SK-N-SH (cell line): Measurements from ENCODE around the gene LRP5. TPM values are rescaled to one million over a fixed set of nuclear protein-coding genes. Genes with fewer than 3 reads are reported as not detected.

ENCODE experiments used
- CTCF ChIA-PET: fragments of 300-600, 350-600 bp; formaldehyde crosslinking; extraction: SDS; loops from one replicate; lab custom pipeline; 2021; lab: Yijun Ruan, JAX
- POLR2A ChIA-PET: fragments of 350-600 bp; sonication (Branson Sonifier 250); formaldehyde crosslinking; extraction: SDS; loops from one replicate; lab custom pipeline; 2020; ENCODE audit warnings: antibody characterized with exemption, inconsistent platforms; lab: Yijun Ruan, JAX
- DNase-seq: peaks from one replicate; pipeline ENCODE4 v3.0.0; 2012
- H2AFZ ChIP-seq: fragments of 200-600 bp; sonication (generic); 2 replicates; pipeline ENCODE4 v1.8.1; 2016; ENCODE audit warnings: antibody characterized with exemption, mild to moderate bottlenecking, low read depth
- H3F3A ChIP-seq: fragments of 200-600 bp; sonication (generic); replicated peaks from 2 replicates; pipeline ENCODE3; 2016; ENCODE audit warnings: antibody characterized with exemption, mild to moderate bottlenecking; ENCODE audit not compliant: insufficient read depth
- H3K27ac ChIP-seq, 2 experiments: fragments of 200-500 bp in 1 of 2; fragments of 200-600 bp in 1 of 2; sonication (Bioruptor generic) in 1 of 2; sonication (generic), shearing (Covaris generic) in 1 of 2; 2 replicates each; pipeline versions ENCODE4 v1.5.1 to v1.6.1; 2014 to 2016; ENCODE audit warnings: low read depth in 2 of 2, inconsistent platforms in 1 of 2, low read length in 1 of 2, mild to moderate bottlenecking in 1 of 2, mixed read lengths in 1 of 2
- H3K27me3 ChIP-seq: fragments of 200-600 bp; sonication (generic), shearing (Covaris generic); 2 replicates; pipeline ENCODE4 v1.6.1; 2016; ENCODE audit warnings: mixed run types; ENCODE audit not compliant: insufficient read depth
- H3K36me3 ChIP-seq, 2 experiments: fragments of 200-500 bp in 1 of 2; fragments of 200-600 bp in 1 of 2; sonication (Bioruptor generic) in 1 of 2; sonication (generic) in 1 of 2; replicated peaks in 1 of 2; 2 replicates each; pipeline versions ENCODE3 to v1.5.1; 2014 to 2016; ENCODE audit warnings: low read length in 1 of 2, mild to moderate bottlenecking in 1 of 2; ENCODE audit not compliant: insufficient read depth in 2 of 2, control insufficient read depth in 1 of 2
- H3K4me1 ChIP-seq, 2 experiments: fragments of 200-500 bp in 1 of 2; fragments of 200-600 bp in 1 of 2; sonication (Bioruptor generic) in 1 of 2; sonication (generic), shearing (Covaris generic) in 1 of 2; 2 replicates each; pipeline versions ENCODE4 v1.5.1 to v1.6.1; 2014 to 2016; ENCODE audit warnings: low read depth in 1 of 2, low read length in 1 of 2, mixed run types in 1 of 2; ENCODE audit not compliant: insufficient read depth in 2 of 2, control insufficient read depth in 1 of 2
- H3K4me2 ChIP-seq: fragments of 200-600 bp; sonication (generic), shearing (Covaris generic); 2 replicates; pipeline ENCODE4 v1.6.1; 2017; ENCODE audit warnings: mixed run types
- H3K4me3 ChIP-seq, 2 experiments: fragments of 200-500 bp in 1 of 2; fragments of 200-600 bp in 1 of 2; sonication (Bioruptor generic) in 1 of 2; sonication (generic), shearing (Covaris generic) in 1 of 2; 2 replicates each; pipeline versions ENCODE4 v1.5.1 to v1.8.1; 2014 to 2016; ENCODE audit warnings: low read depth in 2 of 2, inconsistent platforms in 1 of 2, low read length in 1 of 2, mild to moderate bottlenecking in 1 of 2, mixed read lengths in 1 of 2, moderate library complexity in 1 of 2
- H3K79me2 ChIP-seq: fragments of 200-600 bp; sonication (generic); 2 replicates; pipeline ENCODE4 v1.8.1; 2017; ENCODE audit warnings: mild to moderate bottlenecking; ENCODE audit not compliant: insufficient read depth
- H3K9ac ChIP-seq: fragments of 200-600 bp; sonication (generic); 2 replicates; pipeline ENCODE4 v1.6.1; 2017; ENCODE audit warnings: mixed run types
- H3K9me2 ChIP-seq: fragments of 200-600 bp; sonication (generic); 2 replicates; pipeline ENCODE4 v1.6.1; 2017; ENCODE audit warnings: mixed run types
- H3K9me3 ChIP-seq: fragments of 200-600 bp; sonication (generic); 2 replicates; pipeline ENCODE4 v1.6.1; 2017; ENCODE audit warnings: mixed run types, mild to moderate bottlenecking, moderate library complexity
- H4K20me1 ChIP-seq: fragments of 200-600 bp; sonication (generic); 2 replicates; pipeline ENCODE4 v1.6.1; 2017; ENCODE audit warnings: mild to moderate bottlenecking, mixed run types; ENCODE audit not compliant: insufficient read depth
- ELF1 ChIP-seq: IDR thresholded peaks from 2 replicates; pipeline ENCODE4 v1.4.0; 2012
- EP300 ChIP-seq, 2 experiments: IDR thresholded peaks; 2 replicates each; pipeline versions ENCODE4 v1.4.0 to v1.6.1; 2012; ENCODE audit warnings: borderline replicate concordance in 1 of 2, low read depth in 1 of 2, low read length in 1 of 2
- FOXM1 ChIP-seq: IDR thresholded peaks from 2 replicates; pipeline ENCODE4 v1.4.0; 2012; ENCODE audit warnings: low read depth, mild to moderate bottlenecking
- JUND ChIP-seq: IDR thresholded peaks from 2 replicates; pipeline ENCODE4 v1.4.0; 2012
- MEF2A ChIP-seq: IDR thresholded peaks from 2 replicates; pipeline ENCODE4 v1.4.0; 2012; ENCODE audit warnings: low read depth, borderline replicate concordance
- NFIC ChIP-seq: IDR thresholded peaks from 2 replicates; pipeline ENCODE4 v1.4.0; 2012; ENCODE audit warnings: borderline replicate concordance
- POLR2AphosphoS5 ChIP-seq: IDR thresholded peaks from 2 replicates; pipeline ENCODE4 v1.6.1; 2012; ENCODE audit warnings: low read depth, low read length
- RAD21 ChIP-seq: IDR thresholded peaks from 2 replicates; pipeline ENCODE4 v1.6.1; 2012; ENCODE audit warnings: mild to moderate bottlenecking, low read length
- RCOR1 ChIP-seq: fragments of 150-350 bp; IDR thresholded peaks from 2 replicates; pipeline ENCODE4 v1.6.1; 2017; ENCODE audit warnings: antibody characterized with exemption, low read length
- RFX5 ChIP-seq: IDR thresholded peaks from 2 replicates; pipeline ENCODE4 v1.6.1; 2012; ENCODE audit warnings: mild to moderate bottlenecking, improper control_type of control experiment, low read length
- YY1 ChIP-seq: IDR thresholded peaks from 2 replicates; pipeline ENCODE4 v1.4.0; 2012; ENCODE audit warnings: low read depth, mild to moderate bottlenecking
- WGBS: methylation state at CpG from one replicate; pipeline ENCODE4 v1.1.6; 2017; ENCODE audit warnings: low lambda C conversion rate; 5-methylcytosine and 5-hydroxymethylcytosine counted together
- polyA plus RNA-seq, 3 experiments: library from polyadenylated mRNA; depleted of rRNA; stranded (reverse); fragments of >200 nt; gene quantifications; 2 replicates each; pipeline ENCODE4 v1.2.3, GENCODE V29; 2012
- TF ChIP-seq, protein P1 (sequence below): IDR thresholded peaks from 2 replicates; pipeline ENCODE4 v1.6.1; 2012; ENCODE audit warnings: mild to moderate bottlenecking, low read depth, low read length, moderate library complexity
- TF ChIP-seq, protein P2 (sequence below): IDR thresholded peaks from 2 replicates; pipeline ENCODE4 v1.4.0; 2012; ENCODE audit warnings: low read depth, borderline replicate concordance
- TF ChIP-seq, protein P3 (sequence below): IDR thresholded peaks from 2 replicates; pipeline ENCODE4 v1.4.0; 2012; ENCODE audit warnings: low read depth
- TF ChIP-seq, protein P4 (sequence below): fragments of 150-350 bp; IDR thresholded peaks from 2 replicates; pipeline ENCODE4 v1.6.1; 2016; ENCODE audit warnings: mild to moderate bottlenecking, low read depth, low read length

LRP5 gene
- polyA plus RNA-seq, 1 of the 3 experiments (the other 2 are of a cell fraction), result 15.0 TPM

DNA sequence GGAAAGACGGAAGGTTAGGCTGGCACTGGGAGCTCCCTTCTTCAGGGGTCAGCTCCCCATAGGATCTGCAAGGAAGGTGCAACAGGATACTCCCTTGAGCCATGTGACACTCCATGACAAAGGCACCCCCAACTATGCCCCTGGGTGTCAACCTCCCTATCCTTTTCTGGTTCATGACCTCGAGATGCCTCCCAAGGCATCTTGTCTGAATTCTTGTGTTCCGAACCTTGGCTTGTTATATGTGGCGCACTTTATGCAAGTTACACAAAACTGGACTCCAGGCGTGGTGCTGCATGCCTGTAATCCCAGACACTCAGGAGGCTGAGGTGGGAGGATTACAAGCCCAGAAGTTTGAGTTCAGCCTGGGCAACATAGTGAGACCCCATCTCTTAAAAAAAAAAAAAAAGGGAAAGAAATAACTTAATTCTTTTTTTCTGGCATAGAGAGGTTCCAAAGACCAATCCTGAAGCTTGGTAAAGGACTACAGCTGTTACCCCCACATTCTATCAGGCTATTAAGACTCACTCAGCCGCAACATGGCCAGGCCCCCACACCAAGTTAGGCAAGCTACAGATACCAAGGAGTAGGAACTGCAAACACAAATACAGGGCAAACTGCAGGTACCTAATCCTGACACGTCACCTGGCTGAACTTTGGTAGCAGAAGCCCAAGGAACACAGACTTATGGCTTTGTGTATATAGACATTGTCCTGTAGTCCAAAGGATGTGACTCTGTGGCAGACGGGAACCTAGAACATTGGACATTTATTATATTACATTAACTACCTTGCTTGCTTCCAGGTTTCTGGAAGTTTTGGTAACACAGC lies 42.0 kb upstream of the LRP5 start:
- TF ChIP-seq RCOR1 (no peak), JUND (no peak), RFX5 (no peak), EP300 (IDR thresholded peaks at IDR 0.05; ENCODE audit: borderline replicate concordance in 1 of 2, low read depth in 1 of 2, low read length in 1 of 2) (no peak), FOXM1 (no peak), ELF1 (no peak), POLR2AphosphoS5 (no peak), YY1 (no peak), RAD21 (no peak), NFIC (no peak), MEF2A (no peak)
- TF ChIP-seq, protein P1, sequence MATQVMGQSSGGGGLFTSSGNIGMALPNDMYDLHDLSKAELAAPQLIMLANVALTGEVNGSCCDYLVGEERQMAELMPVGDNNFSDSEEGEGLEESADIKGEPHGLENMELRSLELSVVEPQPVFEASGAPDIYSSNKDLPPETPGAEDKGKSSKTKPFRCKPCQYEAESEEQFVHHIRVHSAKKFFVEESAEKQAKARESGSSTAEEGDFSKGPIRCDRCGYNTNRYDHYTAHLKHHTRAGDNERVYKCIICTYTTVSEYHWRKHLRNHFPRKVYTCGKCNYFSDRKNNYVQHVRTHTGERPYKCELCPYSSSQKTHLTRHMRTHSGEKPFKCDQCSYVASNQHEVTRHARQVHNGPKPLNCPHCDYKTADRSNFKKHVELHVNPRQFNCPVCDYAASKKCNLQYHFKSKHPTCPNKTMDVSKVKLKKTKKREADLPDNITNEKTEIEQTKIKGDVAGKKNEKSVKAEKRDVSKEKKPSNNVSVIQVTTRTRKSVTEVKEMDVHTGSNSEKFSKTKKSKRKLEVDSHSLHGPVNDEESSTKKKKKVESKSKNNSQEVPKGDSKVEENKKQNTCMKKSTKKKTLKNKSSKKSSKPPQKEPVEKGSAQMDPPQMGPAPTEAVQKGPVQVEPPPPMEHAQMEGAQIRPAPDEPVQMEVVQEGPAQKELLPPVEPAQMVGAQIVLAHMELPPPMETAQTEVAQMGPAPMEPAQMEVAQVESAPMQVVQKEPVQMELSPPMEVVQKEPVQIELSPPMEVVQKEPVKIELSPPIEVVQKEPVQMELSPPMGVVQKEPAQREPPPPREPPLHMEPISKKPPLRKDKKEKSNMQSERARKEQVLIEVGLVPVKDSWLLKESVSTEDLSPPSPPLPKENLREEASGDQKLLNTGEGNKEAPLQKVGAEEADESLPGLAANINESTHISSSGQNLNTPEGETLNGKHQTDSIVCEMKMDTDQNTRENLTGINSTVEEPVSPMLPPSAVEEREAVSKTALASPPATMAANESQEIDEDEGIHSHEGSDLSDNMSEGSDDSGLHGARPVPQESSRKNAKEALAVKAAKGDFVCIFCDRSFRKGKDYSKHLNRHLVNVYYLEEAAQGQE, result no peak
- TF ChIP-seq, protein P2, sequence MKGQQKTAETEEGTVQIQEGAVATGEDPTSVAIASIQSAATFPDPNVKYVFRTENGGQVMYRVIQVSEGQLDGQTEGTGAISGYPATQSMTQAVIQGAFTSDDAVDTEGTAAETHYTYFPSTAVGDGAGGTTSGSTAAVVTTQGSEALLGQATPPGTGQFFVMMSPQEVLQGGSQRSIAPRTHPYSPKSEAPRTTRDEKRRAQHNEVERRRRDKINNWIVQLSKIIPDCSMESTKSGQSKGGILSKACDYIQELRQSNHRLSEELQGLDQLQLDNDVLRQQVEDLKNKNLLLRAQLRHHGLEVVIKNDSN, result no peak
- TF ChIP-seq, protein P3, sequence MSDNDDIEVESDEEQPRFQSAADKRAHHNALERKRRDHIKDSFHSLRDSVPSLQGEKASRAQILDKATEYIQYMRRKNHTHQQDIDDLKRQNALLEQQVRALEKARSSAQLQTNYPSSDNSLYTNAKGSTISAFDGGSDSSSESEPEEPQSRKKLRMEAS, result no peak
- TF ChIP-seq, protein P4, sequence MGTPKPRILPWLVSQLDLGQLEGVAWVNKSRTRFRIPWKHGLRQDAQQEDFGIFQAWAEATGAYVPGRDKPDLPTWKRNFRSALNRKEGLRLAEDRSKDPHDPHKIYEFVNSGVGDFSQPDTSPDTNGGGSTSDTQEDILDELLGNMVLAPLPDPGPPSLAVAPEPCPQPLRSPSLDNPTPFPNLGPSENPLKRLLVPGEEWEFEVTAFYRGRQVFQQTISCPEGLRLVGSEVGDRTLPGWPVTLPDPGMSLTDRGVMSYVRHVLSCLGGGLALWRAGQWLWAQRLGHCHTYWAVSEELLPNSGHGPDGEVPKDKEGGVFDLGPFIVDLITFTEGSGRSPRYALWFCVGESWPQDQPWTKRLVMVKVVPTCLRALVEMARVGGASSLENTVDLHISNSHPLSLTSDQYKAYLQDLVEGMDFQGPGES, result no peak
- ChIA-PET CTCF (interaction anchor here (0.7 to 5.9 kb wide), 15 partner anchors 9 to 181 kb away, joined by 3 to 68 read pairs (median 4); no protein-coding TSS in a partner anchor), POLR2A (interaction anchor here (2.5 kb wide), 1 partner anchor 12 kb away, joined by 13 read pairs; no protein-coding TSS in a partner anchor)
- Histone ChIP-seq H3K9me3 (no peaks in the 10 kb centered on the region), H3K36me3 (peaks cover 11 to 25% of the 10 kb centered on the region in 2 experiments), H3K4me1 (peaks cover 14 to 17% of the 10 kb centered on the region in 2 experiments; a peak in 3 of 4 replicates), H3K27ac (peak overlapping the region; percentile 79 to 87; a peak in 3 of 4 replicates), H3K79me2 (peaks cover 64% of the 10 kb centered on the region), H3K9ac (peak overlapping the region; percentile 98; the same call in 1 of the 2 replicates), H3F3A (peaks cover 3% of the 10 kb centered on the region), H2AFZ (peak overlapping the region; percentile 57), H4K20me1 (0 out of 2 replicates have a peak, but pooled peaks cover 7% of the 10 kb centered on the region), H3K4me2 (peak overlapping the region; percentile 92), H3K4me3 (peak overlapping the region; percentile 67 to 75), H3K9me2 (no peaks in the 10 kb centered on the region), H3K27me3 (no peaks in the 10 kb centered on the region)
- 77% methylated on average over 8 of the region's 8 CpGs for WGBS
- no peak for DNase-seq
